ENCODE data around the gene SLC46A3. TPM values are rescaled to one million over a fixed set of nuclear protein-coding genes. Genes with fewer than 3 reads are reported as not detected.

The SLC46A3 gene
- polyA plus RNA-seq, 3 donors = 2.2 to 2.8 (median 2.6) TPM

DNA sequence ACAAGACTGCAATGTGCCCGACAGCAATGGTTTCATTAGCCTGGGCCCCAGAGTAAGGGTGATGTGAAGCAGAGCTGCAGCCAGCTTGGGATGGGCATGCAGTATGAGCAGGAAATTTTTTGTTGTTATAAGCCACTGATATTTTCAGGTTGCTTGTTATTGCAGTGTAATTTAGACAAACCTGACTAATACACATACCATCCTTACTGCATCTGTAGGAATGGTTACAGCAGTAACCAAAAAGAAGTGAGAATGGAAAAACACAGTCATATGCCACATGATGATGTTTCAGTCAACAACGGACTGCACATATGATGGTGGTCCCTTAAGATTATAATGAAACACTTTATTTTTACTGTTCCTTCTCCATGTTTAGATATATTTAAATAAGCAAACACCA lies 68.5 kb downstream of the SLC46A3 start:
- no peak for DNase-seq (ENCODE audit: extremely low read depth in 1 of 11, low read depth in 9 of 11, low spot score in 4 of 11)

Other genes with a start within 250 kb of the SLC46A3 start
- gene FLT1, start 223.8 kb downstream of the SLC46A3 start, polyA plus RNA-seq (ENCODE audit: insufficient read length in 3 of 3) = 10 to 100 TPM; 39.1 to 52.1 (median 40.4) TPM
- 100 to 1,000 TPM in 1 of 3 donors, 10 to 100 TPM in 2; 76.1 to 111 (median 91.2) TPM for gene POMP, start 59.8 kb downstream of the SLC46A3 start, polyA plus RNA-seq (ENCODE audit: insufficient read length in 3 of 3)
- gene MTUS2, start 101.4 kb upstream of the SLC46A3 start, polyA plus RNA-seq (ENCODE audit: insufficient read length in 3 of 3) = under 1 TPM; 0.48 to 0.99 (median 0.67) TPM

All from renal cortex interstitium (tissue), 11 donors.